HCT116 (cell line): Measurements from ENCODE around the gene DVL2. TPM values are rescaled to one million over a fixed set of nuclear protein-coding genes. Genes with fewer than 3 reads are reported as not detected.

Experiments used
- ATAC-seq: fragments of 200-7000 bp; cut with Tn5 transposase; 2 replicates; pipeline ENCODE4 v1.9.1; 2020; ENCODE audit warnings: mild to moderate bottlenecking, moderate library complexity
- BruUV-seq: library from RNA; stranded (reverse); fragments of 400-500 nt; replicated peaks from 2 replicates; lab custom pipeline; 2021; lab: Mats Ljungman, UMichigan
- CTCF ChIA-PET: fragments of 300-600 bp; sonication (Branson Sonifier 250); formaldehyde crosslinking; loops from one replicate; lab custom pipeline; 2021; ENCODE audit warnings: antibody characterized with exemption; lab: Charles Lee
- POLR2A ChIA-PET: fragments of 300-600, 350-600 bp; sonication (Branson Sonifier 250); formaldehyde crosslinking; loops from one replicate; lab custom pipeline; 2021; ENCODE audit warnings: antibody characterized with exemption; lab: Charles Lee
- RAD21 ChIA-PET, 2 experiments: fragments of 300-600 bp; sonication (Branson Sonifier 250); formaldehyde crosslinking; loops; one replicate each; lab custom pipeline; 2023; ENCODE audit warnings: low total read pairs in 2 of 2; ENCODE audit not compliant: uncharacterized antibody in 2 of 2, unreplicated experiment in 2 of 2, low non-redundant PET in 1 of 2; lab: Charles Lee
- DNase-seq: peaks from one replicate; pipeline ENCODE4 v3.0.0-alpha.2; 2010; ENCODE audit warnings: low read depth, low spot score
- H2AFZ ChIP-seq: fragments of 200-600 bp; shearing (Covaris generic), sonication (generic); 2 replicates; pipeline ENCODE4 v1.6.1; 2017; ENCODE audit warnings: low read depth, mixed run types, mixed read lengths, antibody characterized with exemption, low read length; ENCODE audit not compliant: poor library complexity, severe bottlenecking
- H3K27ac ChIP-seq: 2 replicates; pipeline ENCODE4 v1.5.1; 2012; ENCODE audit warnings: low read depth, low read length
- H3K27me3 ChIP-seq: fragments of 200-600 bp; sonication (generic); 2 replicates; pipeline ENCODE4 v1.6.1; 2016; ENCODE audit warnings: mixed run types, low read length, mixed read lengths; ENCODE audit not compliant: insufficient read depth
- H3K36me3 ChIP-seq, 2 experiments: fragments of 200-500 bp in 1 of 2; fragments of 200-600 bp in 1 of 2; sonication (Bioruptor generic) in 1 of 2; sonication (generic) in 1 of 2; 2 replicates each; pipeline versions ENCODE4 v1.5.1 to v1.6.1; 2014 to 2016; ENCODE audit warnings: low read length in 2 of 2, inconsistent platforms in 1 of 2, mixed read lengths in 1 of 2, mixed run types in 1 of 2; ENCODE audit not compliant: insufficient read depth in 2 of 2, control insufficient read depth in 1 of 2
- H3K4me1 ChIP-seq, 2 experiments: fragments of 200-600 bp in 1 of 2; sonication (generic) in 1 of 2; 2 replicates each; pipeline versions ENCODE4 v1.5.1 to v1.6.1; 2012 to 2017; ENCODE audit warnings: low read length in 2 of 2, inconsistent platforms in 1 of 2, mild to moderate bottlenecking in 1 of 2, mixed read lengths in 1 of 2, mixed run types in 1 of 2, moderate library complexity in 1 of 2; ENCODE audit not compliant: insufficient read depth in 2 of 2, control insufficient read depth in 1 of 2
- H3K4me2 ChIP-seq: fragments of 200-600 bp; sonication (generic); 2 replicates; pipeline ENCODE4 v1.6.1; 2017; ENCODE audit warnings: mixed run types, low read length, mixed read lengths
- H3K4me3 ChIP-seq, 2 experiments: fragments of 200-600 bp in 1 of 2; sonication (generic) in 1 of 2; replicated peaks in 1 of 2; 2 replicates each; pipeline ENCODE4 v1.5.1; 2011 to 2016; ENCODE audit warnings: low read length in 2 of 2, control low read depth in 1 of 2, low read depth in 1 of 2, mild to moderate bottlenecking in 1 of 2, mixed read lengths in 1 of 2, mixed run types in 1 of 2
- H3K79me2 ChIP-seq: fragments of 200-600 bp; sonication (generic); 2 replicates; pipeline ENCODE4 v1.6.1; 2017; ENCODE audit warnings: mild to moderate bottlenecking, mixed run types, low read length, moderate library complexity, mixed read lengths; ENCODE audit not compliant: insufficient read depth
- H3K9ac ChIP-seq: fragments of 200-600 bp; sonication (generic); 2 replicates; pipeline ENCODE4 v1.6.1; 2016; ENCODE audit warnings: low read length, mixed read lengths
- H3K9me2 ChIP-seq: fragments of 200-600 bp; sonication (generic), shearing (Covaris generic); 2 replicates; pipeline ENCODE4 v1.6.1; 2017; ENCODE audit warnings: mixed run types, mild to moderate bottlenecking, moderate library complexity; ENCODE audit not compliant: insufficient read depth
- H3K9me3 ChIP-seq, 2 experiments: fragments of 200-500 bp in 1 of 2; fragments of 200-600 bp in 1 of 2; sonication (Bioruptor generic) in 1 of 2; sonication (generic) in 1 of 2; 2 replicates each; pipeline ENCODE4 v1.6.1; 2014 to 2017; ENCODE audit warnings: low read length in 2 of 2, mixed read lengths in 2 of 2, inconsistent platforms in 1 of 2, low read depth in 1 of 2, mild to moderate bottlenecking in 1 of 2, mixed run types in 1 of 2, moderate library complexity in 1 of 2; ENCODE audit not compliant: control insufficient read depth in 1 of 2, insufficient read depth in 1 of 2
- H4K20me1 ChIP-seq: fragments of 200-600 bp; sonication (generic), shearing (Covaris generic); 2 replicates; pipeline ENCODE4 v1.6.1; 2017; ENCODE audit warnings: mixed run types, mild to moderate bottlenecking, moderate library complexity; ENCODE audit not compliant: insufficient read depth
- CBX3 ChIP-seq: IDR thresholded peaks from 2 replicates; pipeline ENCODE4 v1.6.1; 2012; ENCODE audit warnings: low read depth
- EGR1 ChIP-seq: IDR thresholded peaks from 2 replicates; pipeline ENCODE4 v1.6.1; 2012; ENCODE audit warnings: low read depth
- ELF1 ChIP-seq: IDR thresholded peaks from 2 replicates; pipeline ENCODE4 v1.6.1; 2012; ENCODE audit warnings: low read depth, borderline replicate concordance
- EZH2 ChIP-seq: fragments of 200-600 bp; sonication (generic); IDR thresholded peaks from 2 replicates; pipeline ENCODE4 v1.6.1; 2017; ENCODE audit warnings: antibody characterized with exemption, mixed run types
- FOSL1 ChIP-seq: IDR thresholded peaks from 2 replicates; pipeline ENCODE4 v1.6.1; 2012; ENCODE audit warnings: low read depth
- JUND ChIP-seq: IDR thresholded peaks from 2 replicates; pipeline ENCODE4 v1.6.1; 2012
- MAX ChIP-seq: IDR thresholded peaks from 2 replicates; pipeline ENCODE4 v1.6.1; 2012
- POLR2A ChIP-seq: IDR thresholded peaks from 2 replicates; pipeline ENCODE4 v1.7.0; 2011; ENCODE audit warnings: borderline replicate concordance; ENCODE audit not compliant: insufficient read depth, insufficient read length; ENCODE audit errors: extremely low read depth
- POLR2AphosphoS5 ChIP-seq: IDR thresholded peaks from 2 replicates; pipeline ENCODE4 v1.6.1; 2011; ENCODE audit warnings: mild to moderate bottlenecking, low read depth, low read length, moderate library complexity
- SIN3A ChIP-seq: IDR thresholded peaks from 2 replicates; pipeline ENCODE4 v1.6.1; 2012; ENCODE audit warnings: low read depth
- SP1 ChIP-seq: IDR thresholded peaks from 2 replicates; pipeline ENCODE4 v1.6.1; 2012; ENCODE audit warnings: low read depth
- TCF7L2 ChIP-seq: IDR thresholded peaks from 2 replicates; pipeline ENCODE4 v1.7.0; 2011; ENCODE audit warnings: borderline replicate concordance, inconsistent platforms; ENCODE audit not compliant: insufficient read depth, insufficient read length; ENCODE audit errors: extremely low read depth
- ZFX ChIP-seq: fragments of 450-650 bp; IDR thresholded peaks from 2 replicates; pipeline ENCODE4 v1.6.1; 2017
- intact Hi-C: fragments of 100-400 bp; cut with micrococcal nuclease; formaldehyde crosslinking; loops from 2 replicates; pipeline ENCODE4 v1.10.0; 2022
- total RNA-seq: library from RNA; stranded (reverse); gene quantifications from one replicate; pipeline ENCODE4 v1.2.1, GENCODE V29; 2021; ENCODE audit not compliant: unreplicated experiment

DVL2 gene
- total RNA-seq, 1 experiment from 2014 or later: 69.7 TPM

- Histone ChIP-seq H3K9me3 (no peaks in the 10 kb centered on the region), H2AFZ (no peak overlapping the region), H3K9me2 (no peaks in the 10 kb centered on the region), H3K9ac (peak overlapping the region; percentile 85), H4K20me1 (no peaks in the 10 kb centered on the region), H3K4me2 (peak overlapping the region; percentile 79), H3K36me3 (peaks cover 19 to 36% of the 10 kb centered on the region in 2 experiments; a peak in 3 of 4 replicates), H3K79me2 (peaks cover 49% of the 10 kb centered on the region), H3K4me1 (peaks cover 17 to 34% of the 10 kb centered on the region in 2 experiments), H3K27ac (peak overlapping the region; percentile 92), H3K4me3 (peak overlapping the region; percentile 93 to 97), H3K27me3 (no peaks in the 10 kb centered on the region)
- intact Hi-C loops: no loop called here
- POLR2A ChIA-PET: interaction anchor here (1.0 to 2.9 kb wide), 9 partner anchors 8 to 71 kb away, joined by 3 to 13 read pairs (median 4); partner anchors contain the start of genes ACADVL, CTDNEP1, DLG4 and DVL2
- BruUV-seq: no TSS peak
- RAD21 ChIA-PET: no interaction called here
- peak; percentile 95 for DNase-seq
- TF ChIP-seq TCF7L2 (peak; percentile 76), CBX3 (no peak; the same call in 1 of the 2 replicates), EGR1 (0 out of 2 replicates have a peak, but pooled peaks have one; percentile 60), JUND (peak; percentile 76), SIN3A (peak; percentile 96), POLR2A (no peak), EZH2 (no peak), SP1 (peak; percentile 84), ZFX (no peak), POLR2AphosphoS5 (peak; percentile 90), ELF1 (peak; percentile 46; the same call in 1 of the 2 replicates), FOSL1 (peak; percentile 44), MAX (peak; percentile 93)
- ATAC-seq: peak; percentile 37
- CTCF ChIA-PET: interaction anchor here (0.7 to 1.6 kb wide), 2 partner anchors 9 to 22 kb away, joined by 4 to 5 read pairs; partner anchors contain the start of gene CTDNEP1
Measured at GRCh38 chr17:7242717-7243452, 8.6 kb upstream of the DVL2 start.
